Measurements from ENCODE around the gene INAVA. TPM values are rescaled to one million over a fixed set of nuclear protein-coding genes. Genes with fewer than 3 reads are reported as not detected.
"Not testable (repeated sequence)": the region's sequence is repeated elsewhere in the genome, so short reads cannot be mapped to it uniquely, and the experiment has no call there.

Gene INAVA
- total RNA-seq, 4 donors from 2014 or later: 0.09 to 0.95 (median 0.12) TPM; not detected in 1

- TF ChIP-seq CTCF (IDR thresholded peaks at IDR 0.05): no peak
- no peak for ATAC-seq (ENCODE audit: low FRiP score)
- DNase-seq (ENCODE audit: low spot score): no peak
Measured at GRCh38 chr1:200925831-200926230, 31.1 kb downstream of the INAVA start.

GRCh38 chr1:200929530-200930278, 35.0 kb downstream of the INAVA start:
- TF ChIP-seq CTCF (IDR thresholded peaks at IDR 0.05): no peak
- ATAC-seq (ENCODE audit: low FRiP score) (no peak), DNase-seq (ENCODE audit: low spot score) (no peak)

- not testable (repeated sequence) for ATAC-seq (ENCODE audit: low FRiP score); DNase-seq (ENCODE audit: low spot score)
Measured at GRCh38 chr1:200930285-200930684, 35.6 kb downstream of the INAVA start.

GRCh38 chr1:200931776-200932175, 37.1 kb downstream of the INAVA start:
- DNase-seq (ENCODE audit: low spot score) (no peak), ATAC-seq (ENCODE audit: low FRiP score) (no peak)
- TF ChIP-seq CTCF (IDR thresholded peaks at IDR 0.05): no peak

GRCh38 chr1:200934676-200935245, 40.1 kb downstream of the INAVA start:
- no peak for DNase-seq (ENCODE audit: low spot score)
- ATAC-seq (ENCODE audit: low FRiP score): no peak
- TF ChIP-seq CTCF (IDR thresholded peaks at IDR 0.05): no peak

- not testable (repeated sequence) for ATAC-seq (ENCODE audit: low FRiP score); DNase-seq (ENCODE audit: low spot score)
Measured at GRCh38 chr1:200935286-200935962, 40.7 kb downstream of the INAVA start.

GRCh38 chr1:200938955-200939354, 44.3 kb downstream of the INAVA start:
- TF ChIP-seq CTCF (IDR thresholded peaks at IDR 0.05): no peak
- DNase-seq (ENCODE audit: low spot score) (no peak), ATAC-seq (ENCODE audit: low FRiP score) (no peak)

GRCh38 chr1:200945111-200945510, 50.4 kb downstream of the INAVA start:
- no peak for DNase-seq (ENCODE audit: low spot score)
- no peak for TF ChIP-seq CTCF (IDR thresholded peaks at IDR 0.05)

More at GRCh38 chr1:200945111-200945510, 50.4 kb downstream of the INAVA start:
- ATAC-seq (ENCODE audit: low FRiP score): no peak
